Trophoblast cell (in vitro differentiated cells and primary cell): Measurements from ENCODE around the gene GPR152.

Source experiments
- DNase-seq, 2 donors: peaks; one replicate each; pipeline ENCODE4 v3.0.0-alpha.2; 2016
- H2AFZ ChIP-seq: 2 replicates; pipeline ENCODE4 v1.6.1; 2013; ENCODE audit warnings: low read length, moderate library complexity, mild to moderate bottlenecking; ENCODE audit not compliant: insufficient read depth, poor library complexity
- H2AK5ac ChIP-seq: 2 replicates; pipeline ENCODE4 v1.6.1; 2013; ENCODE audit warnings: mild to moderate bottlenecking, low read length
- H2BK120ac ChIP-seq: 2 replicates; pipeline ENCODE4 v1.6.1; 2013; ENCODE audit warnings: low read length, mild to moderate bottlenecking, moderate library complexity; ENCODE audit not compliant: insufficient read depth, poor library complexity
- H2BK12ac ChIP-seq: 2 replicates; pipeline ENCODE4 v1.6.1; 2013; ENCODE audit warnings: mild to moderate bottlenecking, low read length, moderate library complexity
- H2BK5ac ChIP-seq: 2 replicates; pipeline ENCODE4 v1.6.1; 2013; ENCODE audit warnings: low read length, low read depth, moderate library complexity, mild to moderate bottlenecking; ENCODE audit not compliant: poor library complexity
- H3K14ac ChIP-seq: 2 replicates; pipeline ENCODE4 v1.6.1; 2013; ENCODE audit warnings: mild to moderate bottlenecking, low read length
- H3K18ac ChIP-seq: 2 replicates; pipeline ENCODE4 v1.6.1; 2013; ENCODE audit warnings: mild to moderate bottlenecking, low read length
- H3K23ac ChIP-seq: 2 replicates; pipeline ENCODE4 v1.6.1; 2013; ENCODE audit warnings: low read length
- H3K27ac ChIP-seq: 2 replicates; pipeline ENCODE4 v1.5.1; 2013; ENCODE audit warnings: low read depth, mild to moderate bottlenecking, inconsistent platforms, low read length, moderate library complexity
- H3K27me3 ChIP-seq: 2 replicates; pipeline ENCODE4 v1.6.1; 2013; ENCODE audit warnings: inconsistent platforms, mild to moderate bottlenecking, low read length, moderate library complexity; ENCODE audit not compliant: insufficient read depth
- H3K36me3 ChIP-seq, 2 experiments: 1 replicate in 1 of 2; 2 replicates in 1 of 2; pipeline ENCODE4 v1.6.1; 2013; ENCODE audit warnings: low read length in 2 of 2, mild to moderate bottlenecking in 2 of 2, moderate library complexity in 1 of 2; ENCODE audit not compliant: insufficient read depth in 2 of 2, control insufficient read depth in 1 of 2
- H3K4ac ChIP-seq: 2 replicates; pipeline ENCODE4 v1.6.1; 2013; ENCODE audit warnings: low read depth, mild to moderate bottlenecking, low read length, moderate library complexity
- H3K4me1 ChIP-seq, 2 experiments: 1 replicate in 1 of 2; 2 replicates in 1 of 2; pipeline ENCODE4 v1.6.1; 2013; ENCODE audit warnings: low read length in 2 of 2, mild to moderate bottlenecking in 2 of 2, moderate library complexity in 1 of 2; ENCODE audit not compliant: insufficient read depth in 2 of 2, control insufficient read depth in 1 of 2
- H3K4me2 ChIP-seq: 2 replicates; pipeline ENCODE4 v1.6.1; 2013; ENCODE audit warnings: inconsistent platforms, mild to moderate bottlenecking, low read length, moderate library complexity
- H3K4me3 ChIP-seq: 2 replicates; pipeline ENCODE4 v1.5.1; 2013; ENCODE audit warnings: mild to moderate bottlenecking, low read depth, low read length, inconsistent platforms
- H3K79me1 ChIP-seq: one replicate; pipeline ENCODE4 v1.6.1; 2013; ENCODE audit warnings: low read length
- H3K79me2 ChIP-seq: 2 replicates; pipeline ENCODE4 v1.6.1; 2013; ENCODE audit warnings: low read length, mild to moderate bottlenecking; ENCODE audit not compliant: control insufficient read depth, insufficient read depth, poor library complexity
- H3K9ac ChIP-seq: 2 replicates; pipeline ENCODE4 v1.6.1; 2013; ENCODE audit warnings: mild to moderate bottlenecking, low read length
- H3K9me3 ChIP-seq: 2 replicates; pipeline ENCODE4 v1.6.1; 2013; ENCODE audit warnings: low read depth, mild to moderate bottlenecking, control low read depth, inconsistent platforms, low read length; ENCODE audit not compliant: insufficient read depth
- H4K12ac ChIP-seq: 2 replicates; pipeline ENCODE4 v1.6.1; 2013; ENCODE audit warnings: low read depth, mild to moderate bottlenecking, low read length, moderate library complexity
- H4K8ac ChIP-seq: 2 replicates; pipeline ENCODE4 v1.6.1; 2013; ENCODE audit warnings: low read depth, mild to moderate bottlenecking, low read length, moderate library complexity
- H4K91ac ChIP-seq: one replicate; pipeline ENCODE4 v1.6.1; 2013; ENCODE audit warnings: low read depth, mild to moderate bottlenecking, low read length, moderate library complexity
- WGBS: extraction: QIAGEN DNeasy Blood & Tissue Kit; methylation state at CpG from one replicate; pipeline ENCODE4 v1.1.7; 2013; ENCODE audit warnings: missing lambda C conversion rate; ENCODE audit not compliant: insufficient read length, insufficient coverage; ENCODE audit errors: extremely low coverage; 5-methylcytosine and 5-hydroxymethylcytosine counted together

GPR152 gene

GRCh38 chr11:67469508-67469811 lies 16.9 kb upstream of the GPR152 start:
- Histone ChIP-seq H4K91ac (peak overlapping the region; percentile 64), H3K4me1 (peaks cover 10 to 20% of the 10 kb centered on the region in 2 experiments), H3K27me3 (no peaks in the 10 kb centered on the region), H3K18ac (peak overlapping the region; percentile 31), H3K4ac (peak overlapping the region; percentile 26), H2BK12ac (no peak overlapping the region), H3K23ac (no peak overlapping the region), H3K36me3 (no peaks in the 10 kb centered on the region), H3K27ac (peak overlapping the region; percentile 36), H3K9me3 (peaks cover 2% of the 10 kb centered on the region), H3K9ac (peak overlapping the region; percentile 73), H2BK5ac (peak overlapping the region; percentile 2), H2AFZ (peak overlapping the region; percentile 7), H3K14ac (peak overlapping the region; percentile 20), H4K8ac (peak overlapping the region; percentile 100), H3K79me1 (peaks cover 14% of the 10 kb centered on the region), H3K79me2 (peaks cover 11% of the 10 kb centered on the region), H2AK5ac (no peak overlapping the region), H2BK120ac (peak overlapping the region; percentile 52), H3K4me2 (peak overlapping the region; percentile 92), H4K12ac (peak overlapping the region; percentile 98), H3K4me3 (peak overlapping the region; percentile 65)
- WGBS, result no CpG with 5 or more reads among the region's 9 CpGs
- DNase-seq, result no peak

GRCh38 chr11:67468759-67469507 lies 16.4 kb upstream of the GPR152 start, which contains the start of gene TMEM134:
TSS of gene TMEM134 (minus strand) at chr11:67469251. CDS start at chr11:67469192, 59 bp downstream.
- Histone ChIP-seq H2BK120ac (peak within 1 kb of the TSS; percentile 59), H4K12ac (peak within 1 kb of the TSS; percentile 98), H3K9ac (peak within 1 kb of the TSS; percentile 88), H3K4me3 (peak within 1 kb of the TSS; percentile 88), H3K14ac (peak within 1 kb of the TSS; percentile 86), H2AFZ (peak within 1 kb of the TSS; percentile 57), H4K91ac (peak within 1 kb of the TSS; percentile 67), H2AK5ac (peak within 1 kb of the TSS; percentile 67), H3K36me3 (no peaks in the 10 kb centered on the region), H2BK12ac (no peak within 1 kb of the TSS), H2BK5ac (peak within 1 kb of the TSS; percentile 55), H3K4ac (peak within 1 kb of the TSS; percentile 38), H3K79me1 (peaks cover 19% of the 10 kb centered on the region), H3K27ac (peak within 1 kb of the TSS; percentile 36), H3K4me1 (peaks cover 15 to 25% of the 10 kb centered on the region in 2 experiments), H3K23ac (no peak within 1 kb of the TSS), H4K8ac (peak within 1 kb of the TSS; percentile 100), H3K27me3 (no peaks in the 10 kb centered on the region), H3K79me2 (peaks cover 13% of the 10 kb centered on the region), H3K4me2 (peak within 1 kb of the TSS; percentile 92), H3K18ac (peak within 1 kb of the TSS; percentile 95), H3K9me3 (peaks cover 2% of the 10 kb centered on the region)
- peak; percentile 88 to 94 for DNase-seq
- WGBS, result no CpG with 5 or more reads among the region's 76 CpGs

GRCh38 chr11:67468456-67468758 lies 15.9 kb upstream of the GPR152 start:
- no peaks in the 10 kb centered on the region for H3K36me3 ChIP-seq
- peak overlapping the region; percentile 88 for H3K9ac ChIP-seq
- H3K9me3 ChIP-seq, result peaks cover 2% of the 10 kb centered on the region
- H2BK120ac ChIP-seq, result peak overlapping the region; percentile 59
- H2BK12ac ChIP-seq, result no peak overlapping the region
- peak overlapping the region; percentile 86 for H4K8ac ChIP-seq
- H3K4ac ChIP-seq, result peak overlapping the region; percentile 38
- no peak overlapping the region for H3K23ac ChIP-seq
- H3K4me3 ChIP-seq, result peak overlapping the region; percentile 88
- H2BK5ac ChIP-seq, result peak overlapping the region; percentile 55
- peak overlapping the region; percentile 95 for H3K18ac ChIP-seq
- no peaks in the 10 kb centered on the region for H3K27me3 ChIP-seq
- peak overlapping the region; percentile 87 for H3K4me2 ChIP-seq
- peaks cover 18 to 28% of the 10 kb centered on the region in 2 experiments for H3K4me1 ChIP-seq
- H3K14ac ChIP-seq, result peak overlapping the region; percentile 86
- peak overlapping the region; percentile 67 for H2AK5ac ChIP-seq
- H3K79me2 ChIP-seq, result peaks cover 15% of the 10 kb centered on the region
- H4K91ac ChIP-seq, result peak overlapping the region; percentile 67
- no peak overlapping the region for H3K27ac ChIP-seq
- DNase-seq, result no peak
- H3K79me1 ChIP-seq, result peaks cover 23% of the 10 kb centered on the region
- peak overlapping the region; percentile 45 for H4K12ac ChIP-seq
- H2AFZ ChIP-seq, result no peak overlapping the region
- no CpG with 5 or more reads among the region's 6 CpGs for WGBS

- no peak overlapping the region for H3K23ac ChIP-seq
- no peak overlapping the region for H2BK12ac ChIP-seq
- peak overlapping the region; percentile 45 for H4K12ac ChIP-seq
- peak overlapping the region; percentile 8 for H4K8ac ChIP-seq
- peaks cover 15% of the 10 kb centered on the region for H3K79me2 ChIP-seq
- H2AK5ac ChIP-seq, result peak overlapping the region; percentile 27
- no peak overlapping the region for H3K9ac ChIP-seq
- no peak overlapping the region for H4K91ac ChIP-seq
- H3K27me3 ChIP-seq, result no peaks in the 10 kb centered on the region
- H3K4me1 ChIP-seq, result peaks cover 18 to 28% of the 10 kb centered on the region in 2 experiments
- peaks cover 2% of the 10 kb centered on the region for H3K9me3 ChIP-seq
- H3K4me2 ChIP-seq, result peak overlapping the region; percentile 87
- peak overlapping the region; percentile 88 for H3K4me3 ChIP-seq
- no peak overlapping the region for H2BK120ac ChIP-seq
- WGBS, result no CpG with 5 or more reads among the region's 5 CpGs
- H3K27ac ChIP-seq, result no peak overlapping the region
- peak overlapping the region; percentile 95 for H3K18ac ChIP-seq
- DNase-seq, result peak in 1 of 2 donors; percentile 68
- H3K14ac ChIP-seq, result no peak overlapping the region
- H2BK5ac ChIP-seq, result no peak overlapping the region
- no peak overlapping the region for H3K4ac ChIP-seq
- no peak overlapping the region for H2AFZ ChIP-seq
- H3K36me3 ChIP-seq, result no peaks in the 10 kb centered on the region
- peaks cover 23% of the 10 kb centered on the region for H3K79me1 ChIP-seq
These were observed 15.5 kb upstream of the GPR152 start for GRCh38 chr11:67468056-67468455.
